GM12878 (cell line): ENCODE measurements around the gene GFRA3. TPM values are rescaled to one million over a fixed set of nuclear protein-coding genes. Genes with fewer than 3 reads are reported as not detected.
A peak's percentile ranks its signal among the peaks of the same experiment; 100 is the strongest.

Experiments
- ATAC-seq: fragments of 200-7000 bp; cut with Tn5 transposase; 3 replicates; pipeline ENCODE4 v1.9.1; 2020; ENCODE audit warnings: mild to moderate bottlenecking, moderate library complexity
- BruUV-seq: library from RNA; stranded (reverse); fragments of 400-500 nt; replicated peaks from 2 replicates; lab custom pipeline; 2021; lab: Mats Ljungman, UMichigan
- CTCF ChIA-PET: fragments of 300-600 bp; sonication (Branson Sonifier 250); formaldehyde crosslinking; extraction: SDS; loops from one replicate; lab custom pipeline; 2021; ENCODE audit warnings: inconsistent platforms; lab: Yijun Ruan, JAX
- POLR2A ChIA-PET: fragments of 350-600 bp; formaldehyde crosslinking; extraction: SDS; loops from one replicate; lab custom pipeline; 2021; ENCODE audit warnings: inconsistent platforms; lab: Charles Lee
- RAD21 ChIA-PET: fragments of 300-600 bp; sonication (Branson Sonifier 250); formaldehyde crosslinking; loops from one replicate; lab custom pipeline; 2023; ENCODE audit warnings: antibody characterized with exemption; ENCODE audit not compliant: unreplicated experiment; lab: Charles Lee
- SMC1A ChIA-PET: fragments of 300-600 bp; sonication (Branson Sonifier 250); formaldehyde crosslinking; loops from one replicate; lab custom pipeline; 2023; ENCODE audit not compliant: unreplicated experiment, uncharacterized antibody; lab: Charles Lee
- DNase-seq: peaks from one replicate; pipeline ENCODE4 v3.0.0-alpha.2; 2011; ENCODE audit warnings: low read depth, low spot score
- FAIRE-seq: peaks from 3 replicates; lab custom pipeline; 2011; peaks lifted over from hg19 to GRCh38; lab: Jason Lieb, UNC
- H2AFZ ChIP-seq: 2 replicates; pipeline ENCODE4 v1.6.0; 2011; ENCODE audit warnings: low read depth, low read length, control low read depth; ENCODE audit not compliant: control insufficient read depth
- H3K27ac ChIP-seq: 2 replicates; pipeline ENCODE4 v1.5.1; 2011; ENCODE audit warnings: control low read depth; ENCODE audit not compliant: control insufficient read depth, insufficient read depth
- H3K27me3 ChIP-seq, 2 experiments: replicated peaks in 1 of 2; 2 replicates each; pipeline versions ENCODE4 v1.6.0 to v1.6.1; 2011; ENCODE audit warnings: low read length in 1 of 2; ENCODE audit not compliant: control insufficient read depth in 2 of 2, insufficient read depth in 2 of 2
- H3K36me3 ChIP-seq, 2 experiments: 2 replicates each; pipeline ENCODE4 v1.5.1; 2011; ENCODE audit warnings: low read length in 1 of 2; ENCODE audit not compliant: control insufficient read depth in 2 of 2, insufficient read depth in 2 of 2
- H3K4me1 ChIP-seq: 2 replicates; pipeline ENCODE4 v1.6.1; 2011; ENCODE audit warnings: mild to moderate bottlenecking, low read length, moderate library complexity, mixed read lengths; ENCODE audit not compliant: control insufficient read depth, insufficient read depth
- H3K4me2 ChIP-seq: 2 replicates; pipeline ENCODE4 v1.6.0; 2011; ENCODE audit warnings: control low read depth; ENCODE audit not compliant: control insufficient read depth, insufficient read depth
- H3K4me3 ChIP-seq: fragments of 200-600 bp; sonication (generic); 2 replicates; pipeline ENCODE4 v1.5.1; 2016
- H3K79me2 ChIP-seq: 2 replicates; pipeline ENCODE4 v1.6.0; 2011; ENCODE audit warnings: low read length; ENCODE audit not compliant: control insufficient read depth, insufficient read depth
- H3K9ac ChIP-seq: 2 replicates; pipeline ENCODE4 v1.8.0; 2011; ENCODE audit warnings: low read length, control low read depth, mixed read lengths; ENCODE audit not compliant: control insufficient read depth, insufficient read depth
- H3K9me3 ChIP-seq: replicated peaks from 3 replicates; pipeline ENCODE4 v1.5.1; 2011; ENCODE audit warnings: mild to moderate bottlenecking, low read length; ENCODE audit not compliant: control insufficient read depth, insufficient read depth
- H4K20me1 ChIP-seq: 2 replicates; pipeline ENCODE4 v1.6.0; 2011; ENCODE audit not compliant: control insufficient read depth, insufficient read depth
- BCL11A ChIP-seq: IDR thresholded peaks from 2 replicates; pipeline ENCODE4 v1.6.1; 2011; ENCODE audit warnings: low read depth, low read length
- BMI1 ChIP-seq: fragments of 450-650 bp; IDR thresholded peaks from 2 replicates; pipeline ENCODE4 v1.6.1; 2016; ENCODE audit warnings: mild to moderate bottlenecking, moderate library complexity, borderline replicate concordance
- CBFB ChIP-seq: IDR thresholded peaks from 2 replicates; pipeline ENCODE4 v1.6.1; 2016; ENCODE audit warnings: antibody characterized with exemption, low read depth
- CREB1 ChIP-seq: IDR thresholded peaks from 2 replicates; pipeline ENCODE4 v1.6.1; 2012; ENCODE audit warnings: low read depth, mild to moderate bottlenecking, inconsistent platforms
- E2F4 ChIP-seq: IDR thresholded peaks from 2 replicates; pipeline ENCODE4 v1.6.1; 2012; ENCODE audit warnings: low read depth, low read length, improper control_type of control experiment
- EP300 ChIP-seq, 2 experiments: fragments of 150-350 bp in 1 of 2; IDR thresholded peaks; 2 replicates each; pipeline ENCODE4 v1.6.1; 2011 to 2012; ENCODE audit warnings: low read depth in 2 of 2, low read length in 2 of 2, borderline replicate concordance in 1 of 2, improper control_type of control experiment in 1 of 2, inconsistent platforms in 1 of 2; ENCODE audit not compliant: control insufficient read depth in 1 of 2
- FOXK2 ChIP-seq: fragments of 450-650 bp; IDR thresholded peaks from 2 replicates; pipeline ENCODE4 v1.6.1; 2017; ENCODE audit warnings: mild to moderate bottlenecking, moderate library complexity
- HDGF ChIP-seq: fragments of 450-650 bp; IDR thresholded peaks from 2 replicates; pipeline ENCODE4 v1.6.1; 2016; ENCODE audit warnings: antibody characterized with exemption
- KDM1A ChIP-seq: fragments of 200-600 bp; sonication (generic); IDR thresholded peaks from 2 replicates; pipeline ENCODE4 v1.6.1; 2016; ENCODE audit warnings: borderline replicate concordance
- NRF1 ChIP-seq: conservative IDR thresholded peaks from 2 replicates; pipeline ENCODE4 v1.6.1; 2011; ENCODE audit warnings: mild to moderate bottlenecking, low read depth, low read length, improper control_type of control experiment
- RB1 ChIP-seq: fragments of 450-650 bp; formaldehyde crosslinking; IDR thresholded peaks from 2 replicates; pipeline ENCODE4 v1.6.1; 2017; ENCODE audit warnings: mild to moderate bottlenecking, borderline replicate concordance
- SMARCA5 ChIP-seq: fragments of 450-650 bp; IDR thresholded peaks from 2 replicates; pipeline ENCODE4 v1.6.1; 2017; ENCODE audit warnings: mild to moderate bottlenecking
- STAT1 ChIP-seq: fragments of 450-650 bp; conservative IDR thresholded peaks from 2 replicates; pipeline ENCODE4 v1.6.1; 2014; ENCODE audit warnings: antibody characterized with exemption, mild to moderate bottlenecking
- TAF1 ChIP-seq: IDR thresholded peaks from 2 replicates; pipeline ENCODE4 v1.6.1; 2011; ENCODE audit warnings: mild to moderate bottlenecking, low read depth, low read length, borderline replicate concordance
- ZNF274 ChIP-seq: IDR thresholded peaks from one replicate; pipeline ENCODE4 v1.8.0; 2011; ENCODE audit not compliant: insufficient read length, insufficient read depth
- ZZZ3 ChIP-seq: IDR thresholded peaks from 2 replicates; pipeline ENCODE4 v1.6.1; 2011; ENCODE audit warnings: low read depth; ENCODE audit not compliant: control insufficient read depth, insufficient read length
- WGBS: methylation state at CpG from one replicate; pipeline ENCODE4 v1.1.6; 2016; ENCODE audit warnings: low lambda C conversion rate; ENCODE audit not compliant: insufficient replicate concordance, insufficient coverage; ENCODE audit errors: missing lambda C conversion rate; 5-methylcytosine and 5-hydroxymethylcytosine counted together
- in situ Hi-C: fragments of 300-500 bp; cut with MboI; formaldehyde crosslinking; loops from 9 replicates; pipeline ENCODE4 v1.14.3; 2018; ENCODE audit warnings: mixed read lengths
- intact Hi-C: fragments of 100-400 bp; cut with micrococcal nuclease; formaldehyde crosslinking; loops from one replicate; pipeline ENCODE4 v1.14.2; 2022; ENCODE audit not compliant: unreplicated experiment
- polyA plus RNA-seq, 11 experiments: library from polyadenylated mRNA; depleted of rRNA in 4 of 11; unstranded in 6 of 11; stranded (reverse) in 5 of 11; fragments of >200 nt; fragmentation: Nextera tagmentation in 4 of 11; fragmentation: Illumina TruSeq in 1 of 11; extraction: Ambion mirVana in 4 of 11; extraction: Trizol in 1 of 11; gene quantifications; 1 replicate in 1 of 11; 2 replicates in 10 of 11; pipeline versions ENCODE4 v1.2.1 to v1.2.3, GENCODE V29; 2011 to 2016; ENCODE audit warnings: inconsistent platforms in 2 of 11, missing spikeins in 2 of 11, low read depth in 1 of 11
- total RNA-seq, 4 experiments: library from RNA; depleted of rRNA in 3 of 4; stranded (reverse); fragments of >200 nt in 3 of 4; fragmentation: Illumina TruSeq in 1 of 4; extraction: Trizol in 1 of 4; gene quantifications; 2 replicates each; pipeline versions ENCODE4 v1.2.1 to v1.2.3, GENCODE V29; 2013 to 2021
- TF ChIP-seq, protein P1 (sequence below): fragments of 150-350 bp; IDR thresholded peaks from 2 replicates; pipeline ENCODE4 v1.6.1; 2016; ENCODE audit warnings: low read depth, low read length
- TF ChIP-seq, protein P2 (sequence below): IDR thresholded peaks from 2 replicates; pipeline ENCODE4 v1.6.1; 2011; ENCODE audit warnings: low read depth, mild to moderate bottlenecking, low read length, moderate library complexity, borderline replicate concordance; ENCODE audit errors: extremely low read depth

Gene GFRA3
- total and polyA plus RNA-seq, 10 of the 15 experiments (the other 5 are each of a cell fraction or from before 2014, with no cell fraction given) = 0.06 to 0.10 (median 0.08) TPM; not detected in 7

DNA sequence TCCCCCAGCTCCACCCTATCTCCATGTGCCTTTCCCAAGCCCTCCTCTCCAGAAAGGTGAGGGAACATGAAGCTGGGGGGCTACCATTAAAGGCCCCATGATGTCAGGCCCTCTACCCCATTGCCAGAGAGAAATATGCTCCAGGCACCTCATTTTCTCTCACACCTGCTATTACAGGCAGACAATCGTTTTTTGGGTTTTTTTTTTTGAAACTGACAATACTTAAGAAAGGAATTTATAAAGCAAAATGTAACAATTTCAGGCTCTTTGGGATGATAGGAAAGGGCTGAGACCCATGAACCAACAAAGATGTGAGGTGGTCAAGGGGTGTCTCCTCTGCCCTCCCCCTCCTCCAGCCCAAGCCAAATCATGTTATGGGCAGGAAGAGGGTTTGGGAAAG, 1.5 kb upstream of the GFRA3 start:
- no TSS peak for BruUV-seq
- FAIRE-seq = no peak

GRCh38 chr5:138275379-138275782, 960 bp upstream of the GFRA3 start:
- POLR2A ChIA-PET = no interaction called here
- no peak for TF ChIP-seq STAT1
- TF ChIP-seq RB1 = no peak
- TF ChIP-seq, protein P1, sequence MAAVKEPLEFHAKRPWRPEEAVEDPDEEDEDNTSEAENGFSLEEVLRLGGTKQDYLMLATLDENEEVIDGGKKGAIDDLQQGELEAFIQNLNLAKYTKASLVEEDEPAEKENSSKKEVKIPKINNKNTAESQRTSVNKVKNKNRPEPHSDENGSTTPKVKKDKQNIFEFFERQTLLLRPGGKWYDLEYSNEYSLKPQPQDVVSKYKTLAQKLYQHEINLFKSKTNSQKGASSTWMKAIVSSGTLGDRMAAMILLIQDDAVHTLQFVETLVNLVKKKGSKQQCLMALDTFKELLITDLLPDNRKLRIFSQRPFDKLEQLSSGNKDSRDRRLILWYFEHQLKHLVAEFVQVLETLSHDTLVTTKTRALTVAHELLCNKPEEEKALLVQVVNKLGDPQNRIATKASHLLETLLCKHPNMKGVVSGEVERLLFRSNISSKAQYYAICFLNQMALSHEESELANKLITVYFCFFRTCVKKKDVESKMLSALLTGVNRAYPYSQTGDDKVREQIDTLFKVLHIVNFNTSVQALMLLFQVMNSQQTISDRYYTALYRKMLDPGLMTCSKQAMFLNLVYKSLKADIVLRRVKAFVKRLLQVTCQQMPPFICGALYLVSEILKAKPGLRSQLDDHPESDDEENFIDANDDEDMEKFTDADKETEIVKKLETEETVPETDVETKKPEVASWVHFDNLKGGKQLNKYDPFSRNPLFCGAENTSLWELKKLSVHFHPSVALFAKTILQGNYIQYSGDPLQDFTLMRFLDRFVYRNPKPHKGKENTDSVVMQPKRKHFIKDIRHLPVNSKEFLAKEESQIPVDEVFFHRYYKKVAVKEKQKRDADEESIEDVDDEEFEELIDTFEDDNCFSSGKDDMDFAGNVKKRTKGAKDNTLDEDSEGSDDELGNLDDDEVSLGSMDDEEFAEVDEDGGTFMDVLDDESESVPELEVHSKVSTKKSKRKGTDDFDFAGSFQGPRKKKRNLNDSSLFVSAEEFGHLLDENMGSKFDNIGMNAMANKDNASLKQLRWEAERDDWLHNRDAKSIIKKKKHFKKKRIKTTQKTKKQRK = no peak
- TF ChIP-seq FOXK2 = no peak
- no peak for TF ChIP-seq KDM1A
- no peak for TF ChIP-seq TAF1
- TF ChIP-seq SMARCA5 = no peak
- TF ChIP-seq E2F4 = no peak
- H3K4me3 ChIP-seq = no peak overlapping the region
- H3K4me1 ChIP-seq = no peaks in the 10 kb centered on the region; the same call in 1 of the 2 replicates
- SMC1A ChIA-PET = no interaction called here
- in situ Hi-C loops = no loop called here
- no peak overlapping the region for H3K9ac ChIP-seq
- no peak overlapping the region for H3K27ac ChIP-seq
- RAD21 ChIA-PET = no interaction called here
- intact Hi-C loops = no loop called here
- no peaks in the 10 kb centered on the region for H3K9me3 ChIP-seq
- WGBS = 67% methylated on average over 3 of the region's 3 CpGs
- no peak overlapping the region for H3K4me2 ChIP-seq
- H3K36me3 ChIP-seq = no peaks in the 10 kb centered on the region
- peaks cover 0 to 2% of the 10 kb centered on the region in 2 experiments; a peak in 1 of 4 replicates for H3K27me3 ChIP-seq
- CTCF ChIA-PET = interaction anchor here (1.5 kb wide), 1 partner anchor 20 kb away, joined by 3 read pairs; no protein-coding TSS in a partner anchor
- no peaks in the 10 kb centered on the region for H3K79me2 ChIP-seq
- H4K20me1 ChIP-seq = no peaks in the 10 kb centered on the region
- ATAC-seq (peak; percentile 32; the same call in 2 of the 3 replicates), DNase-seq (no peak), FAIRE-seq (no peak)
- no TSS peak for BruUV-seq
- no peak overlapping the region for H2AFZ ChIP-seq

More for the DNA sequence above, 1.5 kb upstream of the GFRA3 start:
- Histone ChIP-seq H3K27me3 (peaks cover 0 to 2% of the 10 kb centered on the region in 2 experiments; a peak in 1 of 4 replicates), H2AFZ (no peak overlapping the region), H3K36me3 (no peaks in the 10 kb centered on the region), H3K4me1 (no peaks in the 10 kb centered on the region; the same call in 1 of the 2 replicates), H3K27ac (no peak overlapping the region), H3K9ac (no peak overlapping the region), H3K9me3 (no peaks in the 10 kb centered on the region), H3K4me2 (no peak overlapping the region), H4K20me1 (no peaks in the 10 kb centered on the region), H3K79me2 (no peaks in the 10 kb centered on the region), H3K4me3 (no peak overlapping the region)
- CTCF ChIA-PET = interaction anchor here (1.5 kb wide), 1 partner anchor 19 kb away, joined by 3 read pairs; no protein-coding TSS in a partner anchor
- SMC1A ChIA-PET = no interaction called here
- no peak for TF ChIP-seq BMI1
- no peak for TF ChIP-seq ZNF274
- TF ChIP-seq EP300 (IDR thresholded peaks at IDR 0.05; ENCODE audit: borderline replicate concordance in 1 of 2, control insufficient read depth in 1 of 2, low read depth in 2 of 2, low read length in 2 of 2) = no peak
- no peak for TF ChIP-seq ZZZ3
- no peak for TF ChIP-seq BCL11A
- no peak for TF ChIP-seq CBFB
- TF ChIP-seq, protein P2, sequence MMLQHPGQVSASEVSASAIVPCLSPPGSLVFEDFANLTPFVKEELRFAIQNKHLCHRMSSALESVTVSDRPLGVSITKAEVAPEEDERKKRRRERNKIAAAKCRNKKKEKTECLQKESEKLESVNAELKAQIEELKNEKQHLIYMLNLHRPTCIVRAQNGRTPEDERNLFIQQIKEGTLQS = no peak
- no peak for TF ChIP-seq CREB1
- TF ChIP-seq HDGF = no peak
- TF ChIP-seq NRF1 = no peak
- in situ Hi-C loops (no loop called here), intact Hi-C loops (no loop called here)
- RAD21 ChIA-PET = no interaction called here
- POLR2A ChIA-PET = no interaction called here
- 7% methylated on average over 1 of the region's 1 CpG for WGBS
- ATAC-seq (no peak), DNase-seq (no peak)
